ENCODE results near the gene CDC6.

DNA sequence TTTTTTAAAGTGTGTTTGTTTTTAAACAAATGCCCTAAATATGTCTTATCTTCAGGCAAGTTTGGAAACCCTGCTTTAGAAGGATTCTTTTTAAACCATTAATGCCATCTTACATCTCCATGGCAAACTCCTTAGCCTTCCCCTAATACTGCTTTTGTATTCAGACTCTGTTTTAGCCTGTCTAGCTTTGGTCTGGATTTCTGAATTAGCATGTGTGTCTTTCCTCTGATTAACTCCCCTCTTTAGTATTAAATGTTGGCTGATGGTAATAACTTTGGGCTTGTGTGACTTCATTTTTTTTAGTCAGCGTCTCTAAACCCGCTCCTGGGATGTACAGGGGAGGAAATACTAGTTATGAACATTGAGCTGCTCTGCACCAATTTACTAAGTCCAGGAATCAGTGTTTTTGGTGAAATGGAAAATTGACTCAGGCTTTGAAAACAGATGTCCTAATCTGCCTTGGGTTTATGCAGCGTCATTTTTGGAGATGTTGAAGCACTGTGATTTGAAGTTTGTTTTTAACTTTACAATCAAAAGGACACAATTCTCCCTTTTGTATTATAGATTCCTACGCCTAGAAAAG is 46.3 kb upstream of the CDC6 start:
- TF ChIP-seq GATA2 (IDR thresholded peaks at IDR 0.05; ENCODE audit: low read depth, low read length) = no peak
- TF ChIP-seq GATA3 (IDR thresholded peaks at IDR 0.05; ENCODE audit: low read depth, low read length) = no peak

All from SH-SY5Y (cell line).